HG02763 (cell line): ENCODE data around the gene INPP5J.
"Not testable (repeated sequence)": the region's sequence is repeated elsewhere in the genome, so short reads cannot be mapped to it uniquely, and the experiment has no call there.

Source experiments
- ATAC-seq: cut with Tn5 transposase; IDR thresholded peaks from one replicate; pipeline ENCODE4 v1.9.1; 2021; ENCODE audit warnings: mild to moderate bottlenecking, moderate library complexity; ENCODE audit not compliant: unreplicated experiment

INPP5J gene

DNA sequence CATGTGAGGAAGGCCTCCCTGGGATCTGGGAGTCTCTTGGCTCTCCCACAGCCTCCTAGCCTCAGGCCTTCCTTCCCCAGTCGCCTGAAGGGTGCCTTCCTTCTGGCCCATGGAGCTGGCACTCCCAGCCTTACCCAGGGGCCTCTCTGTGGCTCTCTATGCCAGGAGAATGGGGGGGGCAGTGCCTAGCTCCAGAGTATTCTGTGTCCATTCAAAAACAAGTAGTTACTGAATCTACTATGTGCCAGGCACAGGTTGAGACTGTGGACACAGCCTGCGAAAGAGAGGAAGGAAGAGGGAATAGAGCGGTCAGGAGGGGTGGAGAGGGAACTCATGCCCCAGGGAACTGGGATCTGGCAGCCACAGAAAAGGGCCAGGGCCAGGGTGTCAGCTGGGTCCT lies 20.3 kb downstream of the INPP5J start:
- ATAC-seq = no peak

DNA sequence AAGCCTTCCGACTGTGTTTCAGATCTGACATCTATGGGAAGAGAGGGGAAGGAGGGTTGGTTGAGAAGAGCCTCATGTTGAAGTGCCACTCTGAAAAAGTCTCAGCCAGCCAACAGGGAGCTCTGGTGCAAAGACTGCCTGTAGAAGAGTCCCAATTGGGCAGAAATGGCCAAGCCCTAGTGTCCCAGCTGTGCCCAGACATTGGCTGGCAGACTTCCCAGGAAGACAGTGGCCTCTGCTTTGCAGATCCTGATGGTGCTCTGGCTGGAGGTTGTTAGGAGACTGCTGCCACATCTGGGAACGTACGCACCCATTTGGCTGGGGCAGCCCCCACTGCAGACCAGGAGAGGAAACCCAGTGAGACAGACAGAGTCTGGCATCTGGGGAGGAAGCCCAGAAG lies 20.8 kb downstream of the INPP5J start:
- ATAC-seq = no peak

DNA sequence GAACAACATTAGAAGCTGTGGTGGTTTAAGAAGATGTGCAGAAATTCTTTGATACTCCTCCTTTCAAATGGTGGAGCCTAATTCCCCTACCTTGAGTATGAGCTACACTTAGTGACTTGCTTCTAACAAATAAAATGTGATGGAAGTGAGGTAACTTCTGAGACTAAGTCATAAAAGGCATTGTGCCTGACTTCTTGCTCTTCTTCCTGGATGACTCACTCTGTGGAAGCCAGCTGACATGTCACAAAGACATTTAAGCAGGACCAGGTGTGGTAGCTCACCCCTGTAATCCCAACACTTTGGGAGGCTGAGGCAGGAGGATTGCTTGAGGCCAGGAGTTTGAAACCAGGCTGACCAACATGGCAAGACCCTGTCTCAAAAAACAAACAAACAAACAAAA lies 21.5 kb downstream of the INPP5J start:
- ATAC-seq = no peak

DNA sequence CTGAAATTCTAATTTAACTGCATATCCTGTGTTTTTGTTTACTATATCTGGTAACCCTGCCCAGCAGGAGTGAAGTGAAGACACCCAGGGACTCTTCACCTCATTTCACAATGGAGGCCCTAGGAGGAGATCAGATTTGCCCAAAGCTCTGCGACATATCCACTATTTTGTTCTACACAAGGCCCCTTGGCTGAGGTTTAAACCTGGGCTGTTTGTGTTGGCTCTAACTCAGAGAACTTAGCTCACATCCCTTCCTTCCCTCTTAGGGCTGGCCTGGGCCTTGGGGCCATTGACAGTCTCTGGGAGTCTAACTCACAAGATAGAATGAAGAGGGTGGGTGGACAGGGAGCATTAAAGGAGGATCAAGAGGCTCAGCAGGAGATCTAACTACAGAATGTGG lies 25.7 kb downstream of the INPP5J start:
- ATAC-seq = no peak

DNA sequence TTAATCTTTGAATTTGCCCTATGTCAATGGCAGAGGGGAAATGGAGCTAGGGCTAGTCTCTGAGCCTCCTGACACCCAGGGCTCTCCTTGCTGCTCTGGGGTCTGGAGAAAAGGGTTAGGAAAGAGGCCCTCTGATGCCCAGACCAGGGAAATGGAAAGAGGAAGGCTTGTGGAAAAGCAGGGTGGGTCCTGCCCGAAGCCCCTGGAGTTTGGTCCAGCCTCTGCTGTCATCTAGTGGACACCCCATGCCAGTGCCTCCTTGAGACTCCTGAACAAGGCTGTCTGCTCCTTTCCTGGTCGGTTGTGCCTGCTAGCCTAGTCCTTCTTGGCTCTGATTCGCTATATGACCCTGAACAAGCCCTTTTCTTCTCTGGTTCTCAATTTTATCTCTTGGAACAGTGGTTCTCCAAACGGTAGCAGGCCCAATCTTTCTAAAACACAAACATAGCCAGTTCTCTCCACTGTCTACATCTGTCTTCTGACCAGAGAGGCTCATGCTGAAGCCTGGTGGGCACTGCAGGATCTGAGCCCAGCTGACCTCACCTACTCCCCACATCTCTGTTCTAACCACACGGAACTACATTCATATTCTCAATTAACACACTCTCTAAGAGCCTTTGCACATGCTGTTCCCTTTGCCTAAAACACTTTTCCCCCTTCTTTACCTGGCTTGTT lies 26.3 kb downstream of the INPP5J start:
- ATAC-seq = no peak

DNA sequence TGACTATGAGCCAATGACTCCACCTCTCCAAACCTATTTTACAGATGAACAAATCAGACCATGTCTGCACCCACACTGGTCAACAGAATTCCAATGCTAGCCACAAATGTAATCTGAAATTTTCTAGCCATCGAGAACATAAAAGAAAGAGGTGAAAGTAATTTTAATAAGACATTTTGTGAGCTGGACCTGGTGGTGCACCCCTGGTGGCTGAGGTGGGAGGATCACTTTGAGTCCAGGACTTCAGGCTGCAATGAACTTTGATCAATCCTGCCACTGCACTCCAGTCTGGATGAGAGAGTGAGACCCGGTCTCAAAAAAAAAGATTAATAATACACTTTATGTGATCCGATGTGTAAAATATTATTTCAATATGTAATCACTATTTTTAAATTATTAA lies 27.8 kb downstream of the INPP5J start:
- no peak for ATAC-seq

DNA sequence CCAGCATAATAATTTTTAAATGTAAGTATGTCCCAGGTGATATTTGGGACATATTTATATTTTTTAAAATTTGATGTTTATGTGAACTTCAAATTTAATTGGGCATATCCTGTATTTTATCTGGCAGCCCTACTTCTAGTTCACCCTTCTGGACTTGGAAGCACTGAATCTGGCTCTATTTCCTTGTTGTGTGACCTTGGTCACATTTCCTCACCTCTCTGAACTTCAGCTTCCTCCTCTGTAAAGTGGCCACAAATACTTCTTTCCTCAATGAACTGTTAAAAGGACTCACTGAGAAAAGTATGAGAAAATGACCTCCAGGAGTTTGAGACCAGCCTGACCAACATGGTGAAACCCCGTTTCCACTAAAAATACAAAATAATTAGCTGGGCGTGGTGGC lies 29.1 kb downstream of the INPP5J start:
- no peak for ATAC-seq

DNA sequence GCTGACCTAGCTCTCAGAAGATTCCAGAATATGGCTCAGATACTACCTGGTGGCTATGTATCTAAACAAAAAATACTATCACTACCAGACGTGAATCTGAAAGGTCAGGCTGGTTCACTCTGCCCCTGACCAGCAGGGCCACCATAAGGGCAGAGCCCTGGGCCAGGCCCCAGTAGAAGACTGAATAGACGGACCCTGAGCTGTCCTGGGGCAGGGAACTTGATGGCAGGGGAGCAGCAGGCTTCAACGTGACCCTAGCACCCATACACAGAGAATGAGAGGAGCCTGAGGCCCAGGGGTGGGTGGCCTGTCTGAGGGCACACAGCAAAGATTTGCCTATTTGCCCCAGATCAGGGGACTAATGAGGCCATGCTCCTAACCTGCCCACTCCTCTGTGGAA lies 30.6 kb downstream of the INPP5J start:
- no peak for ATAC-seq

DNA sequence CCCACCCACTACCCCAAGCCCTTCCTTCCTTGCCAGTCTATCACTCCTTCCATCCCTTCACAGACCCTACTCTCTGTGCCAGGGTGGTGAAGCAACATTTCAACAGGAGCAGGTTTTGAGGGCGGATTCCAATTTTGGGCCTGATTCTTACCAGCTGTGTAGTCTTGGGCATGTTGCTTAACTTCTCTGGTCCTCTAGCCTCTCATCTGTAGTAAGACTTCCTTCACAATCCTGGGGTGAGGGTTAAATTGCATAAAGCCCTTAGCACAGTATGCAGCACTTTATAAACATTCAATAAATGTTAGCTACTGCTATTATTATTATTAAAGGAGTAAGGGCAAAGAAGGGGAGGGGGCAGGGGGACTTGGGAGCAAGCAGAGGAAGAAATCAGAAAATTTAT lies 32.2 kb downstream of the INPP5J start:
- ATAC-seq = no peak

DNA sequence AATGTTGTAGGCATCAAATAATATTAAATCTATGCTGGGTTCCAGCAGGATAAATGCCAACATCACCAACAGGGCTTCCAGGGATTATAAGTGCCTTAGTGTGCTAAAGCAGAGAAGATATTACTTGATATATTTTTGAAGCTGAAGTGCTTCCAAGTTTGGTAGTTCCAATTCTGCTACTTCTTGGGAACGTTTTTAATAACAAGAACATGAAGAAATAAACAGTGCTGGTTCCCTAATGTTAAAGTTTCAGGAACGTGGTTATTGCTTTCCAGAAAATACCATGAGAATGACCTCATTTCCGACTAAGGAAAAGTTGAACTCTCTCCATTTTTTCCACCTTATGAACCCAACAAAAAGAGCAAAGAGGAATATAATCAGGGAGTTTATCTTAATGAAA lies 32.7 kb downstream of the INPP5J start:
- no peak for ATAC-seq

DNA sequence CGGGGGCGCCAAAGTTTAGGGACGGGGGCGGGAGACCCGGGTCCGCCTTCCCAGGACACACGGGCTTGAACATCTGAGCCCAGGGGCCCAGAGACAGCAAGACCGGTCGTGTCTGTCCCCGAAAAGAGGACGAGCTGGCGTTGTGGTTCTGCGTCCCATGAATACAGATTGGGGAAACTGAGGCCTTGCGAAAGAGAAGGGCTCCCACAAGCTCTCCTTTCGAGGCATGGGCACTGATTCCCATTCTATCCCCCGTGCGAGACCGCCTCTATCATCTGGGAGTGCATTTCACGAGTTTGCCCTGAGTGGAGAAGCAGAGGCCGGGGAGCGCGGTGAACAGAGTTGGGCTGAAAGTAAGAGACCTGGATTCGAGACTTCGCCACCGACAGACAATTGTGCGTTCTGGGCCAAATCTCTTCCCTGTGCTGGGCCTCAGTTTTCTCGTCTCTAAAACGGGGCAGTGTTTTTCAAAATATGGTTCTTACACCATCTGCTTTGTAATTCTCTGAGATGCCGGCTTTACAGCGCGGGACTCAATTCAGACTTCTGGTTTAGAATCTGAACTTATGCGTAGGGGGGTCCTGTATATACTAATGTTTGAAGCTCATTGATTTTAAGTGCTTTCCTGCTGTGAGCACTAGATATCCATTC lies 37.7 kb downstream of the INPP5J start:
- ATAC-seq = peak; percentile 23

DNA sequence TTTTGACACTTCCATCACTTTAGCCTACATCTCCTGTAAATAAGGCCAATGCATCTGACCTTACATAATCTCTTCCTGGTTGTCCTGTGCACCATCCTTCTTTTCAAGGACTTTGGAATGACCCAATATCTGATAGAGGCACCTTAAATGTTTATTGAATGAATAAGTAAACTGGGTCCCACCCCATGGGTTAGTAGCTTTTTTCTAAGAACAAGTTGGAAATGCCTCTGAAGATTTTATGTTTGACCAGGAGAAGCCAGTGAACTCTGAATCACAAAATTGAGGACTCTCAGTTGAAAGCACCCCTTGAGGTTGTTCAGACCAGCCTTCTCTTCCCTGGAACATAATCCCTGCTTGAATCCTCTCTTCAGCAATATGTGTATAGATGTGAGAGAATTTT lies 38.6 kb downstream of the INPP5J start:
- ATAC-seq = no peak

DNA sequence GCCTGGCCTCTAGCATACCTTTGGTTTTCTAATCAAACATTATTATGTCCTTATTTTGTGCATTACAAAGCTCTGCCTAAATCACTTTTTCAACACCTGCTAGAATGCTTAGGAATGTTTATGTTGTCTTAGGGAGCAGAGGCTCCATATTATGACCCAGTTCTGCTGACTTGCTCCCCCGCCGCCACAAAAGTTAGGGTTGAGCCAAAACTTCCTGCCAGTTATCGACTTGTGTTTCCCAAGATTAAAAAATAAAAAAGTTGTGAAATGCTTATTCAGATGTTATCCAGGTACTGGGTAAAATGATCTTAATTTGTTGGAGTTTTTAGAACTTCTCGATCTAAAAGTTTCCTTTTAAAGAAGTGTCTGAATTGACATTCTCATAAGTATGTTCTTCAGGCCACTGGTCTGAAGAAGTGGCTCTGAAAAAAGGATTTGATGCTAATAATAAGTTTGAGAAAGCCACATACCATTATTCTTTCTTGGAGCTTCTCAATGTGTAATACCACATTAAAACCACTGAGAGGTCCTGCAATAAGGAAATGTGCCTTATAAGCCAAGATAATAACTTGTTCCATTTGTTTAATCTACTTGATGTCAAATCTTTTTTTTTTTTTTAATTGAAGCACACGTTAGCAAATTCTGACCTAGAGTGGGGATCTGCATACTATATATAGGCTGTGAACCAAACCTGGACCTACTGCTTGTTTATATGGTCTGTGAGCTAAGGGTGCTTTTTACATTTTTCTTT lies 39.4 kb downstream of the INPP5J start:
- no peak for ATAC-seq

DNA sequence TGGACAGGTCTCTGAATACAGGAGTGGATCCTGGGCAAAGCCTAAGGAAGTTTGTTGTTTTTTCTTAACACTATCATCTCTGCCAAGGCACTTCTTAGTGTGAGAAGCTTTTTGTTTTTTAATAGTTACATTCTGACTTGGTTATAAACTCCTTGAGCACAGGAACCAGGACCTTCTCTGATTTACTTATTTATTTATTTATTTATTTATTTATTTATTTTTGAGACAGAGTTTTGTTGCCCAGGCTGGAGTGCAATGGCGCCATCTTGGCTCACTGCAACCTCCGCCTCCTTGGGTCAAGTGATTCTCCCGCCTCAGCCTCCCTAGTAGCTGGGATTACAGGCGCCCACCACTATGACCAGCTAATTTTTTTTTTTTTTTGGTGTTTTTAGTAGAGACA lies 48.2 kb downstream of the INPP5J start:
- no peak for ATAC-seq

DNA sequence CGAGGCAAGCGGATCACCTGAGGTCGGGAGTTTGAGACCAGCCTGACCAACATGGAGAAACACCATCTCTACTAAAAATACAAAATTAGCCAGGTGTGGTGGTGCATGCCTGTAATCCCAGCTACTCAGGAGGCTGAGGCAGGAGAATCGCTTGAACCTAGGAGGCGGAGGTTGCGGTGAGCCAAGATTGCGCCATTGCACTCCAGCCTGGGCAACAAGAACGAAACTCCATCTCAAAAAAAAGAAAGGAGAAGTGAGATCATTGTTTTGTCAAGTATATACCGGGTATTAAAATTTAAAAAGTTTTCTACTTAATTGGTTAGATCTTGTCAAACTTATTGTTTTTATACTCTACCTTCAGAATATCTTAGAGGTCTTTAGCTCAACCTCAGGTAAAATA lies 49.0 kb downstream of the INPP5J start:
- not testable (repeated sequence) for ATAC-seq

DNA sequence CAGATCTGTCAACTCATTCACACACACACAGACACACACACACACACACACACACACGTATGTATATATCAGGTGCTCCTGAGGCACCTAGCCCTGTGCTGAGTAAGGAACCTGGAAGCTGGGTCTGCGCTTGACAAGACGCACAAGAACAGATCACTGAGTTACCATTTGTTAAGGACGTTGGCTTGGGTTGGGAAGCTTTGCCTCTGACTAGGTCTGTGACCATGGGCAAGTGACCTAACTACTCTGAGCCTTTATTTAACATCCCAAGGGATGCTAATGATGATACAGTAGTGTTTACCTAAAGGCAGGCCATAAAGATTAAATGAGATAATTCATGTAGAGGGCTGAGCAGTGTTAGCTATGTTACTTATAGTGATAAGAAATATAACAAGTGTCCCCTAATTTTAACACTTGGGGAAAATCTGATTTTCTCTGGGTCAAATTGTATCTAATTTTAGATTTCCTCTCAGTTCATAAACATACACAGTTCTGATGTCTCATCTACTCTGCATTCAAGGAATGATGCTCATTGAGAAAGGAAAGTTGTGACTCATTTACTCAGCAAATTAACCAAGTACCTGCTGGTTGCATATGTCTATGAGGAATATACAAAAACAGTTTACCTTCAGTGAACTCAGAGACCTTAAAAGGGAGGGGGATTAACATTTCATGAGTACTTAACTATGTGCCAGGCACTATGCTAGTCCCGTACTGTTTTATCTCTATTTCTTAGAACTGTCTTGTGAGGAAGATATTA lies 50.8 kb downstream of the INPP5J start:
- ATAC-seq = no peak

DNA sequence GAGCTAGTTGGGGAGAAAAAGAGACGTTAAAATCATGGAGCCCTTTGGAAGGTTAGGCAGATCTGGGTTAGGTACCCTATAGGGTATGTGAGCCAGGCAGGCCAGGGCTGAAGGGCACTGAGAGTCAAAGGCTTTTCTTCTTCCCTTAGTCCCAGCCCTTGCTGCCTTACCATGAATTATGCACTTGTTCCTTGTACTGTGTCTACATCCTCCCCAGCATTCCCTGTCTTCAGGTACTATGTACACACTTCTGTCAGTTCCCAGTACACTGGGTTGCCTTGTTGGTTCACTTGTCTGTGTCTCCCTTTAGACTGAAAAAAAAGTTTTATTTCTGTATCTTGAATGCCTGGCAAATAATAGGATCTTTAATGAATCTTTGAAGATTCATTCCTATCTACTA lies 54.2 kb downstream of the INPP5J start:
- ATAC-seq = no peak

DNA sequence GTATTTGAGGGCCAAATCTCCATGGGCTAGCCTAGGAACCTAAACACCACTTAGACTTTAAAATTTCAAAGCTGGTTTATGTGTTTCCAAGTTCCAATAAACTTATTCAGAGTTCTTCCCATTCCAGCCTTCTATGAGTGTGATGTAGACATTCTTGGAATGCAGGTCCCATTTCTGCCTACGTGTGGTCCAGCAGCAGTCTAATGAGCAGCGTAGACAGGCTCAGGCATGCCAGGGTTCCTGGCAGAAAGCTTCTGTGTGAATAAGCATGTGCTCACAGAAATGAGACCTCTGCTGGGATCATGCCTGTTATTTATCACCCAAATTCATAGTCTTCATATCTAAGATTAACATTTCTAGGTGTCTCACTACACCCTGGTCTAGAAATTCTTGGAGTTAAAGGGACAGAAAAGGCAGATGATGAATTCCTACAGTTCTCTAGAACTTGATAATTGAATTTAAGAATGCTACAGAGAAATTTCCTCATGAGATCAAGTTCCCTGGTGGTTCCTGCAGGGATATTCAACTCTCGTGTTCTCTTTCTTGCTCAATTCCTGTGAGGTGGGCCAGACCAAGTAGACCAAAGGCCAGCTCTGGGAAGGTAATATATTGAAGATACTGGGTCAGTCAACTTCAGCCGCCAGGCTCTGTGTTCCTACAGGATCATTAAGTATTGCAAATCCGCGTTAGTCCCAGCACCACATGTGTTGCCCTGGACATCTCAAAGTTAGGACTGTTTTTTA lies 54.8 kb downstream of the INPP5J start:
- ATAC-seq = no peak

DNA sequence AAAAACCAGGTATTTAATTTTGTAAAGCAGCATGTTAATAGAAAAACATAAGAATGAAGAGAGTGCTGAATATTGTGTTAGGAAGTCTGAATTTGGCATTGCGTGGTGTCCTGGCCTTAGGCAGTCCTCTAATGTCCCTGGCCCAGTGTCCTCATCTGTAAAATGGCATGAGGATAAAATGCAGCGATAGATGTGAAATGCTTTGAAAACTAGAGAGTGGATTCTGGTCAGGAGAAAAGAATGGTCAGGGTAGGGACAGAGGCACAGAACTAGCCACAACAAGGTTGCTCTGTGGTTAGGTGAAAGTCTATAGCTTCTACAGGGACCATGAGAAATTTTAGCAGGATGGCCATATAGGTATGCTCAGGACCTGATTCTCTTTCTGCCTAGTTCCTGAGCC lies 56.1 kb downstream of the INPP5J start:
- ATAC-seq = no peak

DNA sequence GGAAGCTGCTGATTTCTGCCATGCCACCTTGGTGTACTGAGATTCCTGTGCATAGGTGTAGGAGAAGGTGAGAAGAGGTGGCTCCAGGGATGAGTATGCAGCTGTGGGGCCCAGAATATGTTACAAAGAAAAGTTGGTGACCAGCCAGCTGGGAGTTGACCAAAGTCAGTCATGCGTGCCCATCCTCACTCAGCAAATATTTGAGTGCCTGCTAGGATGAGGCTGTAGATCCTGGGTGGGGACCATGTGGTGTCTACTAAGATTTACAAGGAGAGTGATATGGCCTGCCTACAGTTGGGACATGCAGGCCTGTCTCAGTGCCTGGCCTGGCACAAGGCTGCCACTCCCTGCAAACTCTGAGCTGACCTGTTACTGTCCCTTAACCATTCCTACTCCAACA lies 56.6 kb downstream of the INPP5J start:
- ATAC-seq = no peak

DNA sequence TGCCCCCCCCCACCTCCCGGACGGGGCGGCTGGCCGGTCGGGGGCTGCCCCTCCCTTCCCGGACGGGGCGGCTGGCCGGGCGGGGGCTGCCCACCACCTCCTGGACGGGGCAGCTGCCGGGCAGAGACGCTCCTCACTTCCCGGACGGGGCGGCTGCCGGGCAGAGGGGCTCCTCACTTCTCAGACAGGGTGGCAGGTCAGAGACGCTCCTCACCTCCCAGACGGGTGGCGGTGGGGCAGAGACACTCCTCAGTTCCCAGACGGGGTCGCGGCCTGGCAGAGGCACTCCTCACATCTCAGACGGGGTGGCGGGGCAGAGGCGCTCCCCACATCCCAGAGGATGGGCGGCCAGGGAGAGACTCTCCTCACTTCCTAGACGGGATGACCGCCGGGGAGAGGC lies 61.2 kb downstream of the INPP5J start:
- no peak for ATAC-seq
